Subcutaneous adipose tissue (tissue), 4 donors: ENCODE measurements around the gene SNX9. TPM values are rescaled to one million over a fixed set of nuclear protein-coding genes. Genes with fewer than 3 reads are reported as not detected.

ENCODE experiments used
- CTCF ChIP-seq: fragments of 450-650 bp; IDR thresholded peaks from one replicate; pipeline ENCODE4 v1.5.1; 2016; ENCODE audit warnings: low read depth, mild to moderate bottlenecking, control low read depth, antibody characterized with exemption, moderate library complexity
- total RNA-seq, 4 donors: library from RNA; depleted of rRNA; stranded (reverse); fragments of >200 nt; gene quantifications; one replicate each; pipeline ENCODE4 v1.1.0, GENCODE V29; 2016

The SNX9 gene
- total RNA-seq, 4 donors from 2014 or later: 80.6 to 113 (median 94.1) TPM

GRCh38 chr6:157984128-157984527 lies 161.1 kb downstream of the SNX9 start:
- no peak for TF ChIP-seq CTCF

- TF ChIP-seq CTCF: no peak
Measured at GRCh38 chr6:157984686-157985225, 161.7 kb downstream of the SNX9 start.

- no peak for TF ChIP-seq CTCF
Measured at GRCh38 chr6:157985378-157986155, 162.5 kb downstream of the SNX9 start.

- TF ChIP-seq CTCF: no peak
Measured at GRCh38 chr6:157987788-157988699, 165.0 kb downstream of the SNX9 start.

- TF ChIP-seq CTCF: no peak
Measured at GRCh38 chr6:157988700-157989063, 165.6 kb downstream of the SNX9 start.

GRCh38 chr6:157989541-157990289 lies 166.7 kb downstream of the SNX9 start:
- no peak for TF ChIP-seq CTCF
